SH-SY5Y (cell line): ENCODE results near the gene HERPUD1.

Source experiments
- GATA2 ChIP-seq: IDR thresholded peaks from 2 replicates; pipeline ENCODE4 v1.6.1; 2011; ENCODE audit warnings: mild to moderate bottlenecking, low read depth, low read length
- GATA3 ChIP-seq: IDR thresholded peaks from 2 replicates; pipeline ENCODE4 v1.6.1; 2011; ENCODE audit warnings: low read depth, mild to moderate bottlenecking, low read length, moderate library complexity

- TF ChIP-seq GATA2, result no peak
- TF ChIP-seq GATA3, result no peak
These were observed 36.1 kb upstream of the HERPUD1 start for GRCh38 chr16:56895813-56896212.
